ENCODE measurements around the gene CDH22.

CDH22 gene

DNA sequence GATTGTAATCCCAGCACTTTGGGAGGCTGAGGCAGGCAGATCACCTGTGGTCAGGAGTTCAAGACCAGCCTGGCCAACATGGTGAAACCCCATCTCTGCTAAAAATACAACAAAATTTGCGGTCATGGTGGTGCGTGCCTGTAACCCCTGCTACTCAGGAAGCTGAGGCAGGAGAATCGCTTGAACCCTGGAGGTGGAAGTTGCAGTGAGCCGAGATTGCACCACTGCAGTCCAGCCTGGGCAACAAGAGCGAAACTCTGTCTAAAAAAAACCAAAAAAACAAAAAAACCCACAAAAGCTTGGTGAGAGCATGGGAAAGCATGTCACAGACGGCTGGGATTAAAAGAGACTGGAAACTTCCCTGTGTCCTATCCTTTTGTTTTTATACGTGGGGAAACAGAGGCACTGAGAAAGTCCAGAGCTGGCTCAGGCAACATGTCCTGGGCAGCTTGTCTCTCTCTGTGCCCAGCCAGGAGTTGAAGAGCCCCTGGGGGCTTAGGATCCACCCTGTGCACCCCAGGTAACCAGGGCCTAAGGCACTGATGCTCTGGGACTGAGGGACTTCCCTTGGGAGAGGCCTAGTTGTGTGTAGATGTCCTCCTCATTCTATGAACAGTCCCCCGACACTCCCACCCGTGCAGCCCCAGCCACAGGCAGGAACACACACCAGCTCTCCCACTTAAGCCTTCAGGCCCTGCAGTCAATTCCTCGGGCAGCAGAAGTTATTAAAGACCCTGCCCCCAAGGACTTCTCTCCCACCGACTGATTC is 174.2 kb downstream of the CDH22 start:
- no peak for DNase-seq

DNA sequence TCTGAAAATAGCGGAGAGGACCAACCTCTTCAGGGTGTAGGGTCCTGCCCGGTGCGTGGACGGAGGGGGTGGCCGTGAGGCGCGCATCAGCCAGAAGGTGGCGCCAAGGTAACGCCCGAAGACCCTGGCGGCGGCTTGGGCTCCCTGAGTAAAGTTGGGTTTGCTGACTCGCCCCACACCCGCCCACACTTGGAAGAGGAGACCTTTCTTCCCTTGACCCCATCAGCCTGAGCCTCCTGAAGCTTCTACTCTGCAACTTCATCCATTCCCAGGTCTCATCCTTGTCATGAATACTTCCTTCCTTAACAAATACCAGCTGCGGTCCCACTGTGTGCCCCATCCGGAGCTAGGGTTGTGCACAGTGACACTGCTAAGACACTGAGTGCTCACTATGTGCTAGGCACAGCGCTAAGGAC is 175.6 kb downstream of the CDH22 start:
- peak; percentile 69 for DNase-seq

DNA sequence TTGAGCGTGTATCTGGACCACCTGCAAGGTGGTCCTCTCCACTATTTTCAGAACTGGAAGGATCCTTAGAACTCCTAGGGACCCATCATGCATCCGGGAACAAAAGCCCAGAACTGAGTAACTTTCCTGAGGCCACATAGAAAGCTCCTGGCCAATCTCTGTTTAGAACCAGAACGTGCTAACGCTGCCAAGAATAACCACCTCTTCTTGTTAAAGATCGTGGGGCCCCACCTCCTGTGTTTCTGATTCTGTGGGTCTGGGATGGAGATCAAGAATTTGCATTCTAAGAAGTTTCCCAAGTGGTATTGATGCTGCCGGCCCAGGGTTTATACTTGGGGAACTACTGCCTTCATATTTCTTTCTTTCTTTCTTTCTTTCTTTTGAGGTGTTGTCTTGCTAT is 176.9 kb downstream of the CDH22 start:
- no peak for DNase-seq

- DNase-seq: no peak
These were observed 177.8 kb downstream of the CDH22 start for GRCh38 chr20:46130534-46130933.

GRCh38 chr20:46129955-46130481 is 178.3 kb downstream of the CDH22 start:
- DNase-seq: no peak

GRCh38 chr20:46128310-46129151 is 179.8 kb downstream of the CDH22 start:
- DNase-seq: peak; percentile 28

GRCh38 chr20:46127396-46128010 is 180.8 kb downstream of the CDH22 start:
- no peak for DNase-seq

DNA sequence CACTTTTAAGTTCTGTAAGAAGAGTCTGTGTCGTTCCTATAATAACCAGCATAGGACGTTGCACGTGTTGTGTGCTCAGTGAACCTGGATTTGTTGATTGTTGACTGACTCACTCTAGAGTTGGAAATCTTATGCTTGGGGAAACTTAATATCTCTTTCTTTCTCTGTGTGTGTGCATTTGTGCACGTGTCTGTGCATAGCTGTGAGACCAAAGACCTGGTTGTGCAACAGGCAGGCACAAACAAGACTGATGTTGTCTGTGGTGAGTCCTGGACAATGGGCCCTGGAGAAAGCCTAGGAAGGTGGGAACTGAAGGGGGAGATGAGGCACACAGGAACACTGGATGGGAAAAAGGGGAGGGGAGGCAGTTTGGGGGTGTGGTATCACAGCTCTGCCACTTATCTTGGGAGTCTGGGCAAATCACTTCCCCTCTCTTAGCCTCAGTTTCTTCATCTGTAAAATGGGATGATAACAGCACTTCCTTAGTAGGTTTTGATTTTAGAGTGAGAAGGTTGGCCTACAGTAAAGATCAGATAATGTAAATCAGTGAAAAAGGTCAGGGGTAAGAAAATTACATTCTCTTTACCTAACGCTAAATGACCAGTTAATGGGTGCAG is 181.8 kb downstream of the CDH22 start:
- no peak for DNase-seq

Data from NCI-H1436 (cell line).